Measurements from ENCODE around the gene EPO.
A peak's percentile ranks its signal among the peaks of the same experiment; 100 is the strongest.
"Not testable (repeated sequence)": the region's sequence is repeated elsewhere in the genome, so short reads cannot be mapped to it uniquely, and the experiment has no call there.

Gene EPO

GRCh38 chr7:100705320-100705752 lies 14.9 kb upstream of the EPO start:
- peak; percentile 68 for DNase-seq (ENCODE audit: low spot score)

GRCh38 chr7:100705753-100706671 lies 14.3 kb upstream of the EPO start, which contains the start of gene POP7:
Gene POP7 (plus strand): TSS chr7:100706121. CDS start chr7:100706831, 710 bp downstream.
- DNase-seq (ENCODE audit: low spot score) = peak; percentile 91

GRCh38 chr7:100706672-100707311 lies 13.5 kb upstream of the EPO start:
- no peak for DNase-seq (ENCODE audit: low spot score)

- no peak for DNase-seq (ENCODE audit: low spot score)
Measured at GRCh38 chr7:100708395-100708794, 11.9 kb upstream of the EPO start.

GRCh38 chr7:100710452-100710851 lies 9.8 kb upstream of the EPO start:
- DNase-seq (ENCODE audit: low spot score) = no peak

GRCh38 chr7:100711369-100711768 lies 8.9 kb upstream of the EPO start:
- DNase-seq (ENCODE audit: low spot score) = no peak

GRCh38 chr7:100714725-100715124 lies 5.5 kb upstream of the EPO start:
- DNase-seq (ENCODE audit: low spot score) = no peak

- not testable (repeated sequence) for DNase-seq (ENCODE audit: low spot score)
Measured at GRCh38 chr7:100717073-100717472, 3.2 kb upstream of the EPO start.

- no peak for DNase-seq (ENCODE audit: low spot score)
Measured at GRCh38 chr7:100719523-100720278, 567 bp upstream of the EPO start.

GRCh38 chr7:100720671-100721504 lies 620 bp downstream of the EPO start:
- no peak for DNase-seq (ENCODE audit: low spot score)

- no peak for DNase-seq (ENCODE audit: low spot score)
Measured at GRCh38 chr7:100721505-100721812, 1.2 kb downstream of the EPO start.

- DNase-seq (ENCODE audit: low spot score) = no peak
Measured at GRCh38 chr7:100722480-100723212, 2.4 kb downstream of the EPO start.

GRCh38 chr7:100723732-100724275 lies 3.5 kb downstream of the EPO start:
- DNase-seq (ENCODE audit: low spot score) = no peak

GRCh38 chr7:100724364-100724763 lies 4.1 kb downstream of the EPO start:
- DNase-seq (ENCODE audit: low spot score) = not testable (repeated sequence)

- DNase-seq (ENCODE audit: low spot score) = no peak
Measured at GRCh38 chr7:100726996-100727761, 6.9 kb downstream of the EPO start.

- DNase-seq (ENCODE audit: low spot score) = no peak
Measured at GRCh38 chr7:100728196-100728595, 7.9 kb downstream of the EPO start.

- no peak for DNase-seq (ENCODE audit: low spot score)
Measured at GRCh38 chr7:100730136-100730800, 10.0 kb downstream of the EPO start.

- no peak for DNase-seq (ENCODE audit: low spot score)
Measured at GRCh38 chr7:100731937-100732636, 11.8 kb downstream of the EPO start.

- DNase-seq (ENCODE audit: low spot score) = no peak
Measured at GRCh38 chr7:100735730-100736129, 15.5 kb downstream of the EPO start.
